Spleen (tissue), 7 donors: Measurements from ENCODE around the gene PTPRO.

Source experiments
- POLR2A ChIP-seq, 3 donors: fragments of 450-650 bp; IDR thresholded peaks; one replicate each; pipeline ENCODE4 v1.5.1; 2017; ENCODE audit warnings: antibody characterized with exemption in 3 of 3, mild to moderate bottlenecking in 1 of 3
- POLR2AphosphoS5 ChIP-seq, 3 donors: sonication (generic); formaldehyde crosslinking; IDR thresholded peaks; one replicate each; pipeline ENCODE4 v1.5.1; 2017; ENCODE audit warnings: antibody characterized with exemption in 3 of 3
- TF ChIP-seq, protein P1 (sequence below), 11 experiments: fragments of 200-600 bp in 7 of 11; fragments of 450-650 bp in 4 of 11; sonication (generic) in 4 of 11; IDR thresholded peaks in 8 of 11; conservative IDR thresholded peaks in 3 of 11; 1 replicate in 7 of 11; 2 replicates in 4 of 11; pipeline versions ENCODE4 v1.4.0 to v1.8.0; 2016 to 2021; ENCODE audit warnings: antibody characterized with exemption in 11 of 11, inconsistent platforms in 4 of 11, mild to moderate bottlenecking in 1 of 11
- donor health status: DM: no; HTN: no; CAD: no; lungs with moderate emphysema.
- donor health status: DM: no; HTN: no; CAD: no.
- donor health status: DM: no; HTN: no; CAD: no.

GRCh38 chr12:15583804-15584203 lies 261.5 kb downstream of the PTPRO start:
- TF ChIP-seq, protein P1, sequence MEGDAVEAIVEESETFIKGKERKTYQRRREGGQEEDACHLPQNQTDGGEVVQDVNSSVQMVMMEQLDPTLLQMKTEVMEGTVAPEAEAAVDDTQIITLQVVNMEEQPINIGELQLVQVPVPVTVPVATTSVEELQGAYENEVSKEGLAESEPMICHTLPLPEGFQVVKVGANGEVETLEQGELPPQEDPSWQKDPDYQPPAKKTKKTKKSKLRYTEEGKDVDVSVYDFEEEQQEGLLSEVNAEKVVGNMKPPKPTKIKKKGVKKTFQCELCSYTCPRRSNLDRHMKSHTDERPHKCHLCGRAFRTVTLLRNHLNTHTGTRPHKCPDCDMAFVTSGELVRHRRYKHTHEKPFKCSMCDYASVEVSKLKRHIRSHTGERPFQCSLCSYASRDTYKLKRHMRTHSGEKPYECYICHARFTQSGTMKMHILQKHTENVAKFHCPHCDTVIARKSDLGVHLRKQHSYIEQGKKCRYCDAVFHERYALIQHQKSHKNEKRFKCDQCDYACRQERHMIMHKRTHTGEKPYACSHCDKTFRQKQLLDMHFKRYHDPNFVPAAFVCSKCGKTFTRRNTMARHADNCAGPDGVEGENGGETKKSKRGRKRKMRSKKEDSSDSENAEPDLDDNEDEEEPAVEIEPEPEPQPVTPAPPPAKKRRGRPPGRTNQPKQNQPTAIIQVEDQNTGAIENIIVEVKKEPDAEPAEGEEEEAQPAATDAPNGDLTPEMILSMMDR (IDR thresholded peaks at IDR 0.05 in 8 of 11, conservative IDR thresholded peaks at IDR 0.05 in 3 of 11), result no peak
- TF ChIP-seq POLR2AphosphoS5 (IDR thresholded peaks at IDR 0.05), result no peak
- TF ChIP-seq POLR2A (IDR thresholded peaks at IDR 0.05), result no peak
